ENCODE measurements around the gene FAM170B.

Gene FAM170B

GRCh38 chr10:49135575-49136313 is 1.9 kb upstream of the FAM170B start:
- no peaks in the 10 kb centered on the region for H3K27me3 ChIP-seq (ENCODE audit: control insufficient read depth, insufficient read depth, low read length)
- H3K9me3 ChIP-seq (ENCODE audit: control insufficient read depth, insufficient read depth, low read length): no peaks in the 10 kb centered on the region; the same call in 1 of the 2 replicates
- H3K9ac ChIP-seq (ENCODE audit: low read depth, low read length): no peak overlapping the region
- no peaks in the 10 kb centered on the region for H3K36me3 ChIP-seq (ENCODE audit: control insufficient read depth, insufficient read depth, low read length)
- no peak overlapping the region for H3K4me3 ChIP-seq (ENCODE audit: low read depth, low read length)
- H3K27ac ChIP-seq (ENCODE audit: low read depth, low read length): no peak overlapping the region
- H3K4me1 ChIP-seq (ENCODE audit: control insufficient read depth, insufficient read depth, low read length): no peaks in the 10 kb centered on the region

DNA sequence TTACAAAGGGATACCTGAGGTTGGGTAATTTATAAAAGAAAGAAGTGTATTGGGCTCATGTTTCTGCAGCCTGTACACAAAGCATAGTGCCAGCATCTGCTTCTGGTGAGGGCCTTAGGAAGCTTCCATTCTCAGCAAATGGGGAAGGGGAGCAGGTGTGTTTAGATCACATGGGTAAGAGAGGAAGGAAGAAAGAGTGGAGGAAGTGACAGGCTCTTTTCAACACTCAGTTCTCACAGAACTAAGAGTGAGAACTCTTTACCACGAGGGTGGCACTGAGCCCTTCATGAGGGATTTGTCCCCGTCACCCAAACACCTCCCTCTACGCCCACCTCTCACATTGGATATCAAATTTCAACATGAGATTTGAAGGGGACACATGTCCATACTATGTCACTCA is 506 bp upstream of the FAM170B start:
- no peaks in the 10 kb centered on the region for H3K27me3 ChIP-seq (ENCODE audit: control insufficient read depth, insufficient read depth, low read length)
- no peaks in the 10 kb centered on the region for H3K4me1 ChIP-seq (ENCODE audit: control insufficient read depth, insufficient read depth, low read length)
- H3K27ac ChIP-seq (ENCODE audit: low read depth, low read length): no peak overlapping the region
- no peak overlapping the region for H3K9ac ChIP-seq (ENCODE audit: low read depth, low read length)
- no peaks in the 10 kb centered on the region; the same call in 1 of the 2 replicates for H3K9me3 ChIP-seq (ENCODE audit: control insufficient read depth, insufficient read depth, low read length)
- H3K36me3 ChIP-seq (ENCODE audit: control insufficient read depth, insufficient read depth, low read length): no peaks in the 10 kb centered on the region
- H3K4me3 ChIP-seq (ENCODE audit: low read depth, low read length): no peak overlapping the region

- no peaks in the 10 kb centered on the region for H3K4me1 ChIP-seq (ENCODE audit: control insufficient read depth, insufficient read depth, low read length)
- no peak overlapping the region for H3K9ac ChIP-seq (ENCODE audit: low read depth, low read length)
- H3K9me3 ChIP-seq (ENCODE audit: control insufficient read depth, insufficient read depth, low read length): no peaks in the 10 kb centered on the region; the same call in 1 of the 2 replicates
- no peak overlapping the region for H3K27ac ChIP-seq (ENCODE audit: low read depth, low read length)
- H3K4me3 ChIP-seq (ENCODE audit: low read depth, low read length): no peak overlapping the region
- H3K36me3 ChIP-seq (ENCODE audit: control insufficient read depth, insufficient read depth, low read length): no peaks in the 10 kb centered on the region
- no peaks in the 10 kb centered on the region for H3K27me3 ChIP-seq (ENCODE audit: control insufficient read depth, insufficient read depth, low read length)
Measured at GRCh38 chr10:49132362-49132737, 1.5 kb downstream of the FAM170B start.

DNA sequence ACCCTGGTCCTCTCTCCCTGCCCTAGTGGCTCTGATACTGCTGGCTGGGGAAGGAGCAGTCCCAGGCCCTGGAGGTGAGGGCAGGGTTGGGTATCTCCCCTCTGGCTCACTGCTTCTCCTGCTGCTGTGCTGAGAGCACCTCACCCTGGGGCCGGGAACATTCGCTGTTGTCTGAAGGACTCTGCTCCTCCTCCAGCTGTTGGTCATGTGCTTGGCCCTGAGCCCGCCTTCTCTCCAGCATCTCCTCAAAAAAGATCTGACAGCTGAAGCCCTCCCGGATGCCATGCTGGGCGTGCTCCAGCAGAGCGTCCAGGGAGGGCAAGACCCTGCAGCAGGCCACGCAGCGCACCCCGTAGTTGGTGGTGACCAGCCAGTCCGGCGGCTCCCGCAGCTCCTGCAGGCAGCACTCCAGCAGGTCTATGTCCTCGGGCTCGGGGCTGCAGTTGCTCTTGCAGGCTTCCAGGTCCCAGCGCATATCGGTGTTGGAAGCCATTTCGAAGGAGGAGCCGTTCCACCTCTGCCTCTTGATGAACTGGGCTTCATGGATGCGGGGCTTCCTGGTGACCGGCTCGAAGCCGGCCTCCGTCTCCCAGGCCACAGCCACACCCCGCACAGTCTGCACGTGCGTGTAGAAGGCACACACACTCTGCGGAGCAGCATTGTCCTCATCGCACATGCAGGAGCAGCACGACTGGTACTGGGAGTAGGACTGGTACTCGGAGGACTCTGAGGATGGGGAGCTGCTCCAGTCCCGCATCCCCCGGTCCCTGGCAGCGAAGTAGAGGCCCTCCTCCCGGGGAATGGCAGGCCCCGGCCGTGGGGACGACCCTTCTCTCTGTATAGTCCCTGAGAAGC is 2.1 kb downstream of the FAM170B start:
- no peaks in the 10 kb centered on the region for H3K36me3 ChIP-seq (ENCODE audit: control insufficient read depth, insufficient read depth, low read length)
- no peak overlapping the region for H3K9ac ChIP-seq (ENCODE audit: low read depth, low read length)
- no peak overlapping the region for H3K4me3 ChIP-seq (ENCODE audit: low read depth, low read length)
- no peaks in the 10 kb centered on the region for H3K4me1 ChIP-seq (ENCODE audit: control insufficient read depth, insufficient read depth, low read length)
- no peaks in the 10 kb centered on the region for H3K27me3 ChIP-seq (ENCODE audit: control insufficient read depth, insufficient read depth, low read length)
- no peak overlapping the region for H3K27ac ChIP-seq (ENCODE audit: low read depth, low read length)
- H3K9me3 ChIP-seq (ENCODE audit: control insufficient read depth, insufficient read depth, low read length): no peaks in the 10 kb centered on the region; the same call in 1 of the 2 replicates

DNA sequence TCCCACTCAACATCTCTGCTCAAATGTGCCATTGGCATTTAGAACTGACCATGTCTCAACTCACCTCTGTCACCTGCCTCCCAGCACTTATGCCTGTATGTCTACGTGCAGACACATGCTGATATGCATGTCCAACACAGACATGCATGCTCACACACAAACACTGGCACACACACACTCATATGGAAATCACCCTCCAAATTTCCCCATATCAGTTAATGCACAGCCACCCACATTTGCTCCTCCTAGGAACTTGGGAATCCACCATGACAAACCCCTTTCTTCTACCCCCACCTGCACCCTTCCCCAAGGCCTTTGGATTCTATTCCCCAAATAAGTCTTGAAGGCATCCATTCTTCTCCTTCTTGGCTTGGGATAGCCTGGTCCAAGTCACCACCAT is 4.4 kb downstream of the FAM170B start:
- no peaks in the 10 kb centered on the region for H3K4me1 ChIP-seq (ENCODE audit: control insufficient read depth, insufficient read depth, low read length)
- no peaks in the 10 kb centered on the region for H3K27me3 ChIP-seq (ENCODE audit: control insufficient read depth, insufficient read depth, low read length)
- no peak overlapping the region for H3K27ac ChIP-seq (ENCODE audit: low read depth, low read length)
- no peak overlapping the region for H3K4me3 ChIP-seq (ENCODE audit: low read depth, low read length)
- no peaks in the 10 kb centered on the region for H3K9me3 ChIP-seq (ENCODE audit: control insufficient read depth, insufficient read depth, low read length)
- no peak overlapping the region for H3K9ac ChIP-seq (ENCODE audit: low read depth, low read length)
- no peaks in the 10 kb centered on the region for H3K36me3 ChIP-seq (ENCODE audit: control insufficient read depth, insufficient read depth, low read length)

- Histone ChIP-seq H3K27me3 (ENCODE audit: control insufficient read depth, insufficient read depth, low read length) (no peaks in the 10 kb centered on the region), H3K4me1 (ENCODE audit: control insufficient read depth, insufficient read depth, low read length) (no peaks in the 10 kb centered on the region), H3K4me3 (ENCODE audit: low read depth, low read length) (no peak overlapping the region), H3K36me3 (ENCODE audit: control insufficient read depth, insufficient read depth, low read length) (no peaks in the 10 kb centered on the region), H3K27ac (ENCODE audit: low read depth, low read length) (no peak overlapping the region), H3K9ac (ENCODE audit: low read depth, low read length) (no peak overlapping the region), H3K9me3 (ENCODE audit: control insufficient read depth, insufficient read depth, low read length) (no peaks in the 10 kb centered on the region)
Measured at GRCh38 chr10:49128854-49129253, 5.0 kb downstream of the FAM170B start.

DNA sequence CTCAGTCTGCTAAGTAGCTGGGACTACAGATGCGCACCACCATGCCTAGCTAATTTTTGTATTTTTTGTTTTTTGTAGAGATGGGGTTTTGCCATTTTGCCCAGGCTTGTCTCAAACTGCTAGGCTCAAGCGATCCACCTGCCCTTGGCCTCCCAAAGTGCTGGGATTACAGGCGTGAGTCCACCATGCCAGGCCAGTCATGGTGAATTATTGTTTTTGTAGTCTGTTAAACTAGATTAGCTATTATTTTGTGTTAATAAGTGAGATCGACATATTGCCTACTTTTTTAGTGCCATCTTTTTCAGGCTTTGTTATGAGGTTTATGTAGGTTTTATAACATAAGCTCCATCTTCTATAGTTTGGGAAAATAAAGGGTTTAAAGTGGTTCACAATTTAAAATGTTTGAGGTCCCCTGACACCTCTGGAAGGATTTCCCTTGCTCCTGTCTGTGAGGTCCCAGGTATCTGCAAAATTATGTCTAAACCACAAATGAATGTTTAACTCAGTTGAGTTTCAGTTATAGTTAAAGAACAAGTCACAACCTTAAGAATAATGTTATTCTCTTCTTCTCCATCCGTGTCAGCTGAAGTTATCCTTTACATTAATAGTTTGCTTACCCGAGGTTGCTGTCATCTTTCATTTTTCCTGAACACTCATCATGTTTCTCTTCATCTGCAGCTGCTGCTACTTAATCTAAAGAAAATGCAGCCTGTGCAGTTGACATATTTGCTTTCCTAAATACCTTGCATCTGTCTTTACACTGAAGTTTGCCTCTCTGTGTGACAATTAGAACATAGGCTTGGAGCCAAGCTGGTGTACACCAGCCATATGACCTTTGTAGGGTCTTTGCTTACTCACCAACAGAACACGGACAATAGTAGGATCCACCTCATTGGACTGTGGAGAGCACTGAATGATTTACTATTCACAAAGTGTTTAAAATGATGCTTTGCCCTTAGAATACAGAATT is 9.6 kb downstream of the FAM170B start:
- H3K4me1 ChIP-seq (ENCODE audit: control insufficient read depth, insufficient read depth, low read length): peaks cover 4% of the 10 kb centered on the region
- no peaks in the 10 kb centered on the region for H3K36me3 ChIP-seq (ENCODE audit: control insufficient read depth, insufficient read depth, low read length)
- H3K4me3 ChIP-seq (ENCODE audit: low read depth, low read length): no peak overlapping the region
- no peaks in the 10 kb centered on the region for H3K27me3 ChIP-seq (ENCODE audit: control insufficient read depth, insufficient read depth, low read length)
- H3K27ac ChIP-seq (ENCODE audit: low read depth, low read length): no peak overlapping the region
- no peak overlapping the region for H3K9ac ChIP-seq (ENCODE audit: low read depth, low read length)
- no peaks in the 10 kb centered on the region for H3K9me3 ChIP-seq (ENCODE audit: control insufficient read depth, insufficient read depth, low read length)

GRCh38 chr10:49120911-49121310 is 12.9 kb downstream of the FAM170B start:
- Histone ChIP-seq H3K4me1 (ENCODE audit: control insufficient read depth, insufficient read depth, low read length) (peaks cover 4% of the 10 kb centered on the region), H3K4me3 (ENCODE audit: low read depth, low read length) (no peak overlapping the region), H3K9ac (ENCODE audit: low read depth, low read length) (no peak overlapping the region), H3K27ac (ENCODE audit: low read depth, low read length) (no peak overlapping the region), H3K9me3 (ENCODE audit: control insufficient read depth, insufficient read depth, low read length) (no peaks in the 10 kb centered on the region), H3K36me3 (ENCODE audit: control insufficient read depth, insufficient read depth, low read length) (no peaks in the 10 kb centered on the region), H3K27me3 (ENCODE audit: control insufficient read depth, insufficient read depth, low read length) (no peaks in the 10 kb centered on the region; the same call in 1 of the 2 replicates)

- Histone ChIP-seq H3K4me1 (ENCODE audit: control insufficient read depth, insufficient read depth, low read length) (peaks cover 4% of the 10 kb centered on the region), H3K27ac (ENCODE audit: low read depth, low read length) (no peak overlapping the region), H3K36me3 (ENCODE audit: control insufficient read depth, insufficient read depth, low read length) (no peaks in the 10 kb centered on the region), H3K27me3 (ENCODE audit: control insufficient read depth, insufficient read depth, low read length) (peaks cover 3% of the 10 kb centered on the region), H3K9me3 (ENCODE audit: control insufficient read depth, insufficient read depth, low read length) (no peaks in the 10 kb centered on the region), H3K9ac (ENCODE audit: low read depth, low read length) (no peak overlapping the region), H3K4me3 (ENCODE audit: low read depth, low read length) (no peak overlapping the region)
Measured at GRCh38 chr10:49119746-49120145, 14.1 kb downstream of the FAM170B start.

- no peak overlapping the region for H3K4me3 ChIP-seq (ENCODE audit: low read depth, low read length)
- peaks cover 4% of the 10 kb centered on the region for H3K4me1 ChIP-seq (ENCODE audit: control insufficient read depth, insufficient read depth, low read length)
- no peaks in the 10 kb centered on the region for H3K9me3 ChIP-seq (ENCODE audit: control insufficient read depth, insufficient read depth, low read length)
- no peaks in the 10 kb centered on the region for H3K36me3 ChIP-seq (ENCODE audit: control insufficient read depth, insufficient read depth, low read length)
- H3K27me3 ChIP-seq (ENCODE audit: control insufficient read depth, insufficient read depth, low read length): peaks cover 13% of the 10 kb centered on the region
- H3K9ac ChIP-seq (ENCODE audit: low read depth, low read length): no peak overlapping the region
- no peak overlapping the region for H3K27ac ChIP-seq (ENCODE audit: low read depth, low read length)
Measured at GRCh38 chr10:49118430-49119074, 15.3 kb downstream of the FAM170B start.

All from HUES48 (cell line).